Astrocyte of the cerebellum (primary cell): ENCODE results near the gene AACS.

Experiments used
- DNase-seq: peaks from one replicate; pipeline ENCODE4 v3.0.0-alpha.2; 2011; ENCODE audit warnings: low read depth
- H3K4me3 ChIP-seq: 2 replicates; pipeline ENCODE4 v1.5.1; 2011; ENCODE audit warnings: mild to moderate bottlenecking, low read depth, low read length, moderate library complexity
- in situ Hi-C: cut with HindIII; loops from 2 replicates; pipeline ENCODE4 v1.10.0; 2017; ENCODE audit warnings: low sequenced_read_pairs
- TF ChIP-seq, protein P1 (sequence below): IDR thresholded peaks from 2 replicates; pipeline ENCODE4 v1.5.1; 2012; ENCODE audit warnings: low read length, low read depth, moderate library complexity, mild to moderate bottlenecking; ENCODE audit errors: missing control alignments

AACS gene

DNA sequence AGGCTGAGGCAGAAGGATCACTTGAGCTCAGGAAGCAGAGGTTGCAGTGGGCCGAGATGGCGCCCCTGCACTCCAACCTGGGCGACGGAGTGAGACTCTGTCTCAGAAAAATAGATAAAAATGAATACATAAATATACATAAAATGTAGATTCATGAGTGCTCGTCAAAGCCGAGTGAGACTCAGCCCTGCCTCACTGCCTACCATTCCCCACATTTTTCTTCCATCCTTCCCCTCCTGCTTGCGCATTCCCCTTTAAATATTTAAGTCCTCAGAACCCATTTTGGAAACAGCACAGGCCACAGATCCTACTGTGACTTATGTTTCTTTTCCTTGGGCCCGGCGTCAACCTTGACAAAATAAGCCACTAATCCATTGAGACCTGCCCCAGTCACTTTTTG, 31.9 kb upstream of the AACS start:
- in situ Hi-C loops = no loop called here
- TF ChIP-seq, protein P1, sequence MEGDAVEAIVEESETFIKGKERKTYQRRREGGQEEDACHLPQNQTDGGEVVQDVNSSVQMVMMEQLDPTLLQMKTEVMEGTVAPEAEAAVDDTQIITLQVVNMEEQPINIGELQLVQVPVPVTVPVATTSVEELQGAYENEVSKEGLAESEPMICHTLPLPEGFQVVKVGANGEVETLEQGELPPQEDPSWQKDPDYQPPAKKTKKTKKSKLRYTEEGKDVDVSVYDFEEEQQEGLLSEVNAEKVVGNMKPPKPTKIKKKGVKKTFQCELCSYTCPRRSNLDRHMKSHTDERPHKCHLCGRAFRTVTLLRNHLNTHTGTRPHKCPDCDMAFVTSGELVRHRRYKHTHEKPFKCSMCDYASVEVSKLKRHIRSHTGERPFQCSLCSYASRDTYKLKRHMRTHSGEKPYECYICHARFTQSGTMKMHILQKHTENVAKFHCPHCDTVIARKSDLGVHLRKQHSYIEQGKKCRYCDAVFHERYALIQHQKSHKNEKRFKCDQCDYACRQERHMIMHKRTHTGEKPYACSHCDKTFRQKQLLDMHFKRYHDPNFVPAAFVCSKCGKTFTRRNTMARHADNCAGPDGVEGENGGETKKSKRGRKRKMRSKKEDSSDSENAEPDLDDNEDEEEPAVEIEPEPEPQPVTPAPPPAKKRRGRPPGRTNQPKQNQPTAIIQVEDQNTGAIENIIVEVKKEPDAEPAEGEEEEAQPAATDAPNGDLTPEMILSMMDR = no peak
- DNase-seq = no peak
- no peak overlapping the region for H3K4me3 ChIP-seq

DNA sequence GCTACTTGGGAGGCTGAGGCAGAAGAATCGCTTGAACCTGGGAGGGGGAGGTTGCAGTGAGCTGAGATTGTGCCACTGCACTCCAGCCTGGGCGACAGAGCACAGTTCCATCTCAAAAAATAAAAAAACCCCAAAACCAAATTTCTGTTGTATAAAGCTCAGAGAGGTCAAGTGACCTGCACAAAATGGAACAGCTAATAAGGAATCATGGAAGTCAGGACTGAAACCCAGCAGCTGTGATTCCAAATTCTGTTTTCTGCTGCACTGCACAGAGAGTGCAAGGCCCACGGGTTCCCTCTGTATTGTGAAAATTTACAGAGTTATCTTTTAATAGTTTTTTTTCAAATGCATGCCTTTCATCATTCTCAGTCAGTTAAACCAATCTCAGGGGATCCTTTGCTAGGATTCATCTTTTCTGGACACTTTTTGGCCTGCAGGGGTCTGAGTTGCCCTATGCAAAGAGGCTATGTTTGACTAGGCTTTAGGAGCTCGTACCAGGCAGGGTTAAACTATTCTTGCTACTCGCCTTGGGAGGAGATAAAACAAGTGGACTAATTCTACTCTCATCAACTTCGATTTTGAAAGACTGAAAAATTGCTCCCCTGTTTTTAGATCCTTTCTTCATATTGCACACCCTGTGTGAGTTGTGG, 26.1 kb upstream of the AACS start:
- in situ Hi-C loops = no loop called here
- no peak for DNase-seq
- H3K4me3 ChIP-seq = no peak overlapping the region
- TF ChIP-seq, protein P1 = peak; percentile 10

DNA sequence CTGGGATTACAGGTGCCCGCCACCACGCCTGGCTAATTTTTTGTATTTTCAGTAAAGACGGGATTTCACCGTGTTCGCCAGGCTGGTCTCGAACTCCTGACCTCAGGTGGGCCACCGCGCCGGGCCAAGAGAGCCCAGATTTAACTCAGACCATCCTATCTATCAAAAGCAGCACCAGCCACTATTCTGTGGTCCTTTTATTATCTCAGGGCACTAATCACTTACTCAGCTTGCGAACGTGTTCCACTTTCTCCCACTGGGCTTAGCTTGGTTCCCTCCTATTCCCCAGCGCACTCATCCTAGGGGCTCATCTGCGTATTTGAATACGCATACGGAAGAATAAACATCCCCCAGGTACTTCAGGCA, 16.2 kb upstream of the AACS start:
- in situ Hi-C loops = no loop called here
- TF ChIP-seq, protein P1 = no peak
- peak overlapping the region; percentile 66 for H3K4me3 ChIP-seq
- no peak for DNase-seq

DNA sequence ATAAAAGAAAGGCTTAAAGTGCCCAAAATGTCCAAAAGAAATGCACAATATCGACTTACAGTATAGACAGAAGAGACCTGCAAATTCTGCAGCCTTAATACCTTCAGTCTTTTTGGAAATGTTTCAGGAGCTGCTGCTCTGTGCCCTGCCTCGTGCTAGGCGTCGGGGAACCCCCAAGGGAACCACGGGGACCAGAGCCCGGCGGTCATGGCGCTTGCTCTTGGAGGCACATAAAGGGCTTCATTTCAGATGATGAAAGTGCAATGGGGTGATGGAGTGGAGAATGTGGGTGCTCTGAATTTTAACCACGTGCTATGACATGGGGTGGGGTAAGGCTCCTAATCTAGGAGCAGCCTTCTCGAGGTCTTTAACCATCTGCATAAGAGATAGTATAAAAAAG, 14.8 kb upstream of the AACS start:
- in situ Hi-C loops = no loop called here
- no peak for DNase-seq
- H3K4me3 ChIP-seq = no peak overlapping the region
- TF ChIP-seq, protein P1 = no peak

DNA sequence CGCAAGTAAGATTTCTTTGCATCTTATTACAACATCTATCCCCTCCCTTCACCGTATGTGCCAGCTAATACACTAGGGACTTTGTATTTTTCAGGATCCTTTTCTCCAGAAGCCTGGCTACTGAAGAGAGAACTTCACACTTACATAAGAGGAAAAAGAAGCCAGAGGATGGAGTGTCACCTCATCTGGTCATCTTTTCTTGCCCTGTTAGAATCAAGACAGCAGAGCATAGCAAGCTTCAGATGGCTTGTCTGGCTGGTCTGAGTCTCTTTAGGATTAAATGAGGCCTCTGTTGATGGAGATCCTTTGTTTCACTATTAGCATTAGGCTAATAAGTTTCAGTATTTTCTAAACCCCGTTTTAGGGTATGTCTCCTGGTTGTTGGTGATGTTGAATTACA, 14.4 kb upstream of the AACS start:
- no peak for DNase-seq
- H3K4me3 ChIP-seq = no peak overlapping the region
- TF ChIP-seq, protein P1 = no peak
- in situ Hi-C loops = no loop called here

DNA sequence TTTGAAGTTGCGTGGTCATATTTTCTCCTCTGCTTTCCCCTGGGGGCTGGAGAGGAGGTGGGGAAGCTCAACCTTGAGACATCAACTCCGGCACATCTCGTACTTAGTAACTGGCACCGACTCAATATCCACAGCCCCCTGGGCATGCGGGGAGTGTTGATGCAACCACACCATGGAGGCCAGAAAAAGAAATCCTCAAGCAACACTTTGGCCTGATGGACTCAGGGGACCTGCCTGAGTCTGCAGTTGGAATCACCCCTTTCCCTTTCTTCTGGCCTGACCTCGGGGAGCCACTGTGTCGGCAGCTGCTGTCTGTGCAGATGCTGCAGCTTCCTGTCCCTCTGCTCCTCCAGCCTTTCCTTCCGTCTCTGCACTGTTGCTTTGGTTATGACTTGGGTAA, 11.4 kb upstream of the AACS start:
- in situ Hi-C loops = no loop called here
- no peak for DNase-seq
- TF ChIP-seq, protein P1 = no peak
- H3K4me3 ChIP-seq = no peak overlapping the region

DNA sequence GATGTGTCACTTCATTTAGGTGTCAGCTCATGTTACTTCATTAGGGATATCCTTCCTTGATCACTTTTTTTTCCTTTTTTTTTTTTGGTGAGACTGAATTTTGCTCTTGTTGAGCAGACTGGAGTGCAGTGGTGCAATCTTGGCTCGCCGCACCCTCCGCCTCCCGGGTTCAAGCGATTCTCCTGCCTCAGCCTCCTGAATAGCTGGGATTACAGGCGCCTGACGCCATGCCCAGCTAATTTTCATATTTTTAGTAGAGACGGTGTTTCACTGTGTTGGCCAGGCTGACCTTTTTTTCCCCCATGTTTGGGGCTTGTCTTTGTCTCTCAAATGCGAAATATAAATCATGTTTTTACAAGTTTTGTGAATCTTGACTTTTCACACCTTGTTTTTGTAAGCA, 9.6 kb upstream of the AACS start:
- H3K4me3 ChIP-seq = no peak overlapping the region
- TF ChIP-seq, protein P1 = no peak
- in situ Hi-C loops = no loop called here
- no peak for DNase-seq
